Measurements from ENCODE around the gene LCP2.

DNA sequence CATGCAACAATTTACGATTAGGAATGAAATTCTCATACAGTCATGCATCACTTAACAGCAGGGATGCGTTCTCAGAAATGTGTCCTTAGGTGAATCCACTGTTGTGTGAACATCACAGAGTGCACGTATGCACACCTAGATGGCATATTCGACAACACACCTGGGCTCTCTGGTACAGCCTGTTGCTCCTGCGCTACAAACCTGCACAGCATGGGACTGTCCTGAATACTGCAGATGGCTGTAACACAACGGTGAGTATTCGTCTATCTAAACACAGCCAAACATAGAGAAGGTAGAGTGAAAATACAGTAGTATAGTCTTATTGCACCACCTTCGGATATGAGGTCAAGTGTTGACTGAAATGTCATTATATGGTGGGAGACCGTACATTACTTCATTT lies 44.0 kb upstream of the LCP2 start:
- TF ChIP-seq CTCF (IDR thresholded peaks at IDR 0.05 in 4 of 5, conservative IDR thresholded peaks at IDR 0.05 in 1 of 5) = no peak
- TF ChIP-seq POLR2A (IDR thresholded peaks at IDR 0.05) = no peak

Data from gastrocnemius medialis (tissue), 4 donors.